Stimulated activated CD4-positive, alpha-beta T cell treated with anti-CD3 and anti-CD28 coated beads, Interleukin-15, amount 100 ng/mL, for 48 hours (primary cell): Measurements from ENCODE around the gene B9D1.
A peak's percentile ranks its signal among the peaks of the same experiment; 100 is the strongest.

Experiments
- DNase-seq, 2 donors: peaks; one replicate each; pipeline ENCODE4 v3.0.0-alpha.2; 2020; ENCODE audit warnings: low read depth in 2 of 2

The B9D1 gene

GRCh38 chr17:19320876-19321275 lies 41.6 kb downstream of the B9D1 start:
- no peak for DNase-seq

- no peak for DNase-seq
These were observed 42.6 kb downstream of the B9D1 start for GRCh38 chr17:19319771-19320505.

GRCh38 chr17:19318611-19319010 lies 43.9 kb downstream of the B9D1 start:
- no peak for DNase-seq

GRCh38 chr17:19317359-19318095 lies 45.0 kb downstream of the B9D1 start:
- no peak for DNase-seq

- DNase-seq = no peak
These were observed 45.7 kb downstream of the B9D1 start for GRCh38 chr17:19316761-19317358.

GRCh38 chr17:19315104-19315503 lies 47.4 kb downstream of the B9D1 start:
- no peak for DNase-seq

- DNase-seq = no peak
These were observed 48.5 kb downstream of the B9D1 start for GRCh38 chr17:19313746-19314651.

GRCh38 chr17:19313066-19313745 lies 49.3 kb downstream of the B9D1 start:
- no peak for DNase-seq

GRCh38 chr17:19312406-19312805 lies 50.1 kb downstream of the B9D1 start:
- DNase-seq = no peak

GRCh38 chr17:19311421-19312215 lies 50.9 kb downstream of the B9D1 start:
- no peak for DNase-seq

- DNase-seq = no peak
These were observed 51.5 kb downstream of the B9D1 start for GRCh38 chr17:19311016-19311415.

- DNase-seq = no peak
These were observed 52.4 kb downstream of the B9D1 start for GRCh38 chr17:19310151-19310550.

- DNase-seq = no peak
These were observed 52.8 kb downstream of the B9D1 start for GRCh38 chr17:19309701-19310100.

GRCh38 chr17:19308398-19308797 lies 54.1 kb downstream of the B9D1 start:
- no peak for DNase-seq

- DNase-seq = no peak
These were observed 55.0 kb downstream of the B9D1 start for GRCh38 chr17:19307521-19307920.

- peak; percentile 3 to 4 for DNase-seq
These were observed 56.1 kb downstream of the B9D1 start for GRCh38 chr17:19306160-19307111.

- DNase-seq = no peak
These were observed 56.8 kb downstream of the B9D1 start for GRCh38 chr17:19305761-19306159.

GRCh38 chr17:19305256-19305655 lies 57.3 kb downstream of the B9D1 start:
- no peak for DNase-seq

GRCh38 chr17:19304751-19305150 lies 57.8 kb downstream of the B9D1 start:
- DNase-seq = no peak
